Kidney (tissue), 14 donors: ENCODE data around the gene GJA10. TPM values are rescaled to one million over a fixed set of nuclear protein-coding genes. Genes with fewer than 3 reads are reported as not detected.

Source experiments
- DNase-seq, 5 donors: peaks; one replicate each; pipeline ENCODE4 v3.0.0-alpha.2; 2013 to 2020
- FAIRE-seq: peaks from 2 replicates; lab custom pipeline; 2012; peaks lifted over from hg19 to GRCh38; lab: Jason Lieb, UNC
- H3K27ac ChIP-seq, 2 donors: one replicate each; pipeline ENCODE4 v1.7.0; 2013; ENCODE audit warnings: low read depth in 2 of 2, low read length in 2 of 2, inconsistent platforms in 1 of 2
- H3K27me3 ChIP-seq: one replicate; pipeline ENCODE4 v1.7.1; 2013; ENCODE audit warnings: low read length, inconsistent platforms; ENCODE audit not compliant: control insufficient read depth, insufficient read depth
- H3K36me3 ChIP-seq, 3 donors: one replicate each; pipeline versions ENCODE4 v1.7.0 to v1.7.1; 2013; ENCODE audit warnings: low read length in 3 of 3, control low read depth in 1 of 3, inconsistent platforms in 1 of 3; ENCODE audit not compliant: insufficient read depth in 3 of 3, control insufficient read depth in 2 of 3
- H3K4me1 ChIP-seq, 3 donors: one replicate each; pipeline versions ENCODE4 v1.7.0 to v1.7.1; 2013; ENCODE audit warnings: low read length in 3 of 3, inconsistent platforms in 1 of 3, low read depth in 1 of 3; ENCODE audit not compliant: control insufficient read depth in 2 of 3, insufficient read depth in 2 of 3
- H3K4me3 ChIP-seq, 3 donors: one replicate each; pipeline versions ENCODE4 v1.7.0 to v1.8.1; 2013; ENCODE audit warnings: low read length in 3 of 3, control low read depth in 1 of 3, inconsistent platforms in 1 of 3
- H3K9ac ChIP-seq, 3 donors: one replicate each; pipeline versions ENCODE4 v1.7.0 to v1.7.1; 2013; ENCODE audit warnings: low read length in 3 of 3, control low read depth in 1 of 3, inconsistent platforms in 1 of 3
- H3K9me3 ChIP-seq, 3 donors: one replicate each; pipeline versions ENCODE4 v1.7.0 to v1.7.1; 2013; ENCODE audit warnings: low read length in 3 of 3, control low read depth in 1 of 3, inconsistent platforms in 1 of 3; ENCODE audit not compliant: control insufficient read depth in 2 of 3, insufficient read depth in 1 of 3
- intact Hi-C: fragments of 100-400 bp; cut with DNase I; formaldehyde crosslinking; loops from one replicate; pipeline ENCODE4 v1.11.1; 2022
- polyA plus RNA-seq: library from polyadenylated mRNA; stranded (reverse); fragments of 350-450 nt; fragmentation: Illumina TruSeq; extraction: RNeasy Lipid Tissue Mini Kit (QIAGEN cat#74804); gene quantifications from one replicate; pipeline ENCODE4 v1.2.3, GENCODE V29; 2014; ENCODE audit warnings: low read depth, low replicate concordance; ENCODE audit not compliant: insufficient read depth
- total RNA-seq: library from RNA; stranded (reverse); fragmentation: NEBNext Ultra II Directional; extraction: Animal tissue kit (Norgen Biotek cat#: 25700); gene quantifications from one replicate; pipeline ENCODE4 v1.2.1, GENCODE V29; 2021
- TF ChIP-seq, protein P1 (sequence below): IDR thresholded peaks from 3 replicates; pipeline ENCODE4 v1.5.1; 2012; ENCODE audit warnings: mild to moderate bottlenecking, moderate library complexity, borderline replicate concordance; ENCODE audit not compliant: insufficient read depth; ENCODE audit errors: extremely low read depth
- donor health status: control.
- donor health status: control.
- donor health status: control.
- donor health status: control.
- donor health status: control.
- donor health status: DM: yes; HTN: yes; CAD: no.
- donor health status: Normal renal cell carcinoma (clear cell type).

GJA10 gene
- total and polyA plus RNA-seq, 2 donors from 2014 or later, result not detected

DNA sequence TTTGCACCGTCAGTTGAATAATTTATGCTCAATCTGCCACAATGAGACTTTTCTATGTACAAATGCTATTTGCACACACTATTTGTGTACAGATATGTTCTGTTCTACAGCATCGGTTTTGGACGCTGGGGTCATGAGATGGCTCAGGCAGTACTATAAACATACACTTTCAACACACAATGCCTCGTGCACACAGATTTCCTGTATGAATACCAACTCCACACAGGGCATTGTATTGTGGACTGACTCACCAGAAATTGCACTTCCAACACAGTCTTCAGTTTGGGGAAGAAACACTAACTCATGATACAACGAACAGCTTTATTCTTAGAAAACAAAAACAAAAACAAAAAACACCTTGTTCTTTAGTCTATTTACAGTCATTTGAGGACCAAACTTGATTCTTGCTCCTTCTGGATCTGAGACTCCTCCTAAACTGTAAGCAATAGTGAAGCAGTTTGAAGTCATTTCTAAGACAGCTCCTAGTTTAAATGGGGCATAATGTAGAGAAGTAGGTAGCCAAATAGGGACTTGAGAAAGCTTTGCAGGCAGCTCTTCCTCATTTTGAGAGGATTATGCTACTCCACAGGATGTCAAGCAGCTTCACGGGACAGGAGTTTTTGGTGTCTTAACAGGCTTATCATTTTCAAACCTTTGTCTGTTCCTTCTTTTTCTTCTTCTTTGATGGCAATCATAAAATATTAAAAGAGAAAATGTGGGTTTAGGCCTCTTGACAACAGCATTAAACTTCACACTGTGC lies 33.7 kb downstream of the GJA10 start:
- Histone ChIP-seq H3K27me3 (no peaks in the 10 kb centered on the region), H3K27ac (no peak overlapping the region), H3K9me3 (no peaks in the 10 kb centered on the region), H3K9ac (no peak overlapping the region), H3K4me1 (no peaks in the 10 kb centered on the region), H3K36me3 (no peaks in the 10 kb centered on the region), H3K4me3 (no peak overlapping the region)
- DNase-seq, result no peak
- TF ChIP-seq, protein P1, sequence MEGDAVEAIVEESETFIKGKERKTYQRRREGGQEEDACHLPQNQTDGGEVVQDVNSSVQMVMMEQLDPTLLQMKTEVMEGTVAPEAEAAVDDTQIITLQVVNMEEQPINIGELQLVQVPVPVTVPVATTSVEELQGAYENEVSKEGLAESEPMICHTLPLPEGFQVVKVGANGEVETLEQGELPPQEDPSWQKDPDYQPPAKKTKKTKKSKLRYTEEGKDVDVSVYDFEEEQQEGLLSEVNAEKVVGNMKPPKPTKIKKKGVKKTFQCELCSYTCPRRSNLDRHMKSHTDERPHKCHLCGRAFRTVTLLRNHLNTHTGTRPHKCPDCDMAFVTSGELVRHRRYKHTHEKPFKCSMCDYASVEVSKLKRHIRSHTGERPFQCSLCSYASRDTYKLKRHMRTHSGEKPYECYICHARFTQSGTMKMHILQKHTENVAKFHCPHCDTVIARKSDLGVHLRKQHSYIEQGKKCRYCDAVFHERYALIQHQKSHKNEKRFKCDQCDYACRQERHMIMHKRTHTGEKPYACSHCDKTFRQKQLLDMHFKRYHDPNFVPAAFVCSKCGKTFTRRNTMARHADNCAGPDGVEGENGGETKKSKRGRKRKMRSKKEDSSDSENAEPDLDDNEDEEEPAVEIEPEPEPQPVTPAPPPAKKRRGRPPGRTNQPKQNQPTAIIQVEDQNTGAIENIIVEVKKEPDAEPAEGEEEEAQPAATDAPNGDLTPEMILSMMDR, result no peak
- no peak for FAIRE-seq
- intact Hi-C loops, result no loop called here

DNA sequence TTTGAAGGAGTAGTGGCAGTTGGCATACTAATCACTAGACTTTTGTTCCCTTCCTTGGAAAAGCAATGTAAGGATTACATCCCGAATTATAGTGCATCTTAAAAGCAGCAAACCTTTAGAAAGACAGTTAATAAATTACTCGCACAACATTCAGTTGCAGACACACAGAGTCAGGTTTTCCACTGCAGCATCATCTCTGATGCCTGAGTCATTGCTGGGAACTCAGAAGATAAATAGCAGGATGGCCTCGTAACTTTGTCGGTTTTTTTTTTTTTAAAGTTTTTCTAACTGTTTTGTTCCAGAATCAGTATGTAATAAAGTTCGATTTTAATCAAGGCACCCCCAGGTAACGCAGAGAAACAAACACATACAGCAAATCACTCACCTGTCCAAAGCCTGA lies 34.3 kb downstream of the GJA10 start:
- no peak for FAIRE-seq
- Histone ChIP-seq H3K27me3 (no peaks in the 10 kb centered on the region), H3K9ac (no peak overlapping the region)

DNA sequence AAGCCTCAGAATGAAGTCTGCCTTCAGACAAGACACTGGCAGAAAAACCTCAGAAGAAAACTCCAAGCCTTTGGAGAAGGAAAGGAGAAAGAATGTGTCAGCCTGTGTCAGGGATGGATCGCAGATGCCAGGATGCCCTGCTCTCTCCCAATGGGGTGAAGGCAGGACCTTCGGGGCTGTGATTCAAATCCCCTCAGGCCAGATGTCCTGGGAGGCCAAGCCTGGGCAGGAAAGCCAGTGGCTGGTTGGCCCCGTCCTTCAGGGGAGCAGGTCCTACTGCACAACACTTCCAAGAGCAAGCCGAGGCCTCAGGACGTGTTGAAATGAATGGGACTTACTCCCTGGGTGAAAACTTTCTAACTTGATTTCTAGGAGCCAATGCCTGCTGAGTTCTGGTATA lies 36.5 kb downstream of the GJA10 start:
- TF ChIP-seq, protein P1, result no peak
- H3K9ac ChIP-seq, result no peak overlapping the region
- intact Hi-C loops, result no loop called here
- FAIRE-seq, result no peak
- no peaks in the 10 kb centered on the region for H3K36me3 ChIP-seq
- H3K4me1 ChIP-seq, result no peaks in the 10 kb centered on the region
- H3K27ac ChIP-seq, result no peak overlapping the region
- H3K9me3 ChIP-seq, result no peaks in the 10 kb centered on the region
- H3K27me3 ChIP-seq, result no peaks in the 10 kb centered on the region
- H3K4me3 ChIP-seq, result no peak overlapping the region
- no peak for DNase-seq

More for the DNA sequence above, 34.3 kb downstream of the GJA10 start:
- intact Hi-C loops, result no loop called here
- TF ChIP-seq, protein P1, result no peak
- Histone ChIP-seq H3K9me3 (no peaks in the 10 kb centered on the region), H3K36me3 (no peaks in the 10 kb centered on the region), H3K4me1 (no peaks in the 10 kb centered on the region), H3K27ac (no peak overlapping the region), H3K4me3 (no peak overlapping the region)
- no peak for DNase-seq
